GM18907 (cell line): ENCODE measurements around the gene GKN2.

ENCODE experiments used
- ATAC-seq: cut with Tn5 transposase; IDR thresholded peaks from one replicate; pipeline ENCODE4 v1.9.1; 2021; ENCODE audit warnings: mild to moderate bottlenecking, moderate library complexity; ENCODE audit not compliant: unreplicated experiment

Gene GKN2

GRCh38 chr2:68925295-68925896, 27.3 kb downstream of the GKN2 start:
- ATAC-seq = peak; percentile 60

GRCh38 chr2:68921646-68922045, 31.0 kb downstream of the GKN2 start:
- no peak for ATAC-seq

GRCh38 chr2:68920481-68921170, 32.1 kb downstream of the GKN2 start:
- no peak for ATAC-seq

GRCh38 chr2:68918497-68918896, 34.2 kb downstream of the GKN2 start:
- no peak for ATAC-seq

- no peak for ATAC-seq
Observed at GRCh38 chr2:68917034-68917718, 35.5 kb downstream of the GKN2 start.

GRCh38 chr2:68916226-68916625, 36.5 kb downstream of the GKN2 start:
- no peak for ATAC-seq

- no peak for ATAC-seq
Observed at GRCh38 chr2:68915393-68915792, 37.3 kb downstream of the GKN2 start.

GRCh38 chr2:68913359-68913758, 39.3 kb downstream of the GKN2 start:
- ATAC-seq = no peak

GRCh38 chr2:68912732-68913131, 40.0 kb downstream of the GKN2 start:
- ATAC-seq = no peak

- no peak for ATAC-seq
Observed at GRCh38 chr2:68912111-68912510, 40.6 kb downstream of the GKN2 start.

- ATAC-seq = no peak
Observed at GRCh38 chr2:68911709-68912108, 41.0 kb downstream of the GKN2 start.

GRCh38 chr2:68911246-68911645, 41.4 kb downstream of the GKN2 start:
- no peak for ATAC-seq

- peak; percentile 52 for ATAC-seq
Observed at GRCh38 chr2:68909793-68910674, 42.7 kb downstream of the GKN2 start.

- ATAC-seq = peak; percentile 96
Observed at GRCh38 chr2:68908392-68908970, 44.2 kb downstream of the GKN2 start.

- ATAC-seq = peak; percentile 29
Observed at GRCh38 chr2:68907920-68908253, 44.8 kb downstream of the GKN2 start.

GRCh38 chr2:68907232-68907919, 45.3 kb downstream of the GKN2 start:
- ATAC-seq = no peak

- no peak for ATAC-seq
Observed at GRCh38 chr2:68906716-68907115, 46.0 kb downstream of the GKN2 start.

GRCh38 chr2:68905116-68905515, 47.6 kb downstream of the GKN2 start:
- ATAC-seq = no peak

GRCh38 chr2:68901561-68901960, 51.1 kb downstream of the GKN2 start:
- ATAC-seq = no peak

GRCh38 chr2:68901199-68901514, 51.5 kb downstream of the GKN2 start:
- no peak for ATAC-seq
